ENCODE measurements around the gene OR6M1. TPM values are rescaled to one million over a fixed set of nuclear protein-coding genes. Genes with fewer than 3 reads are reported as not detected.

OR6M1 gene
- total and polyA plus RNA-seq, 2 of the 4 experiments (the other 2 are of a cell fraction): not detected

DNA sequence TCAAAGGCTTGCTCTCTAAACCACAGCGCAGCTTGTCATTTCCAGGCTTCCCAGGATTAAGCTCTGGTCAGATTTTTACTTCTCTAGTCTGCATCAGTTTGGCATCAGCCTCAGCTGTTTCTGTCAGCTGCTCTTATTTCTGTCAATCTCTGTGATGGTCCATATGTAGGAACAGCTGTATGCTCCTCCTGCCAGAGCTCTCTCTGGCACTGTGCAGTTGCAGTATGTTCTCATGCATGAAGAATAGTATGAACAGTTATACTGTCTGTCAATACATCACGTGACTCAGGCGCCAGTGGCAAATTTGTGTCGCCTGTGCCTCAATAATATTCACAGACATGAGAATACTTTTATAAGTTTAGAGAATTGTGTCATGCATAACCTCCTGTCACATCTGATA lies 6.7 kb downstream of the OR6M1 start:
- no peak overlapping the region for H4K8ac ChIP-seq (ENCODE audit: low read depth in 2 of 2, low read length in 2 of 2)
- H3K18ac ChIP-seq (ENCODE audit: low read depth, low read length): no peak overlapping the region
- TF ChIP-seq NFE2L2 (IDR thresholded peaks at IDR 0.05; ENCODE audit: low read depth, low read length) (no peak), CEBPB (IDR thresholded peaks at IDR 0.05; ENCODE audit: low read depth, low read length) (no peak), MAFK (IDR thresholded peaks at IDR 0.05; ENCODE audit: low read depth, low read length) (no peak), RFX5 (IDR thresholded peaks at IDR 0.05; ENCODE audit: low read depth, low read length) (no peak), CHD1 (IDR thresholded peaks at IDR 0.05; ENCODE audit: low read depth, low read length) (no peak), RAD21 (IDR thresholded peaks at IDR 0.05; ENCODE audit: low read length) (no peak), RCOR1 (IDR thresholded peaks at IDR 0.05; ENCODE audit: insufficient replicate concordance, low read length) (no peak), FOS (IDR thresholded peaks at IDR 0.05; ENCODE audit: low read depth, low read length) (no peak), MXI1 (IDR thresholded peaks at IDR 0.05; ENCODE audit: borderline replicate concordance, low read depth, low read length) (no peak), BHLHE40 (IDR thresholded peaks at IDR 0.05; ENCODE audit: low read depth, low read length) (no peak)
- TF ChIP-seq, protein P1, sequence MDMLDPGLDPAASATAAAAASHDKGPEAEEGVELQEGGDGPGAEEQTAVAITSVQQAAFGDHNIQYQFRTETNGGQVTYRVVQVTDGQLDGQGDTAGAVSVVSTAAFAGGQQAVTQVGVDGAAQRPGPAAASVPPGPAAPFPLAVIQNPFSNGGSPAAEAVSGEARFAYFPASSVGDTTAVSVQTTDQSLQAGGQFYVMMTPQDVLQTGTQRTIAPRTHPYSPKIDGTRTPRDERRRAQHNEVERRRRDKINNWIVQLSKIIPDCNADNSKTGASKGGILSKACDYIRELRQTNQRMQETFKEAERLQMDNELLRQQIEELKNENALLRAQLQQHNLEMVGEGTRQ (IDR thresholded peaks at IDR 0.05; ENCODE audit: low read depth, low read length): no peak
- TF ChIP-seq, protein P2, sequence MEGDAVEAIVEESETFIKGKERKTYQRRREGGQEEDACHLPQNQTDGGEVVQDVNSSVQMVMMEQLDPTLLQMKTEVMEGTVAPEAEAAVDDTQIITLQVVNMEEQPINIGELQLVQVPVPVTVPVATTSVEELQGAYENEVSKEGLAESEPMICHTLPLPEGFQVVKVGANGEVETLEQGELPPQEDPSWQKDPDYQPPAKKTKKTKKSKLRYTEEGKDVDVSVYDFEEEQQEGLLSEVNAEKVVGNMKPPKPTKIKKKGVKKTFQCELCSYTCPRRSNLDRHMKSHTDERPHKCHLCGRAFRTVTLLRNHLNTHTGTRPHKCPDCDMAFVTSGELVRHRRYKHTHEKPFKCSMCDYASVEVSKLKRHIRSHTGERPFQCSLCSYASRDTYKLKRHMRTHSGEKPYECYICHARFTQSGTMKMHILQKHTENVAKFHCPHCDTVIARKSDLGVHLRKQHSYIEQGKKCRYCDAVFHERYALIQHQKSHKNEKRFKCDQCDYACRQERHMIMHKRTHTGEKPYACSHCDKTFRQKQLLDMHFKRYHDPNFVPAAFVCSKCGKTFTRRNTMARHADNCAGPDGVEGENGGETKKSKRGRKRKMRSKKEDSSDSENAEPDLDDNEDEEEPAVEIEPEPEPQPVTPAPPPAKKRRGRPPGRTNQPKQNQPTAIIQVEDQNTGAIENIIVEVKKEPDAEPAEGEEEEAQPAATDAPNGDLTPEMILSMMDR (conservative IDR thresholded peaks at IDR 0.05; ENCODE audit: low read depth, low read length): no peak
- TF ChIP-seq, protein P3, sequence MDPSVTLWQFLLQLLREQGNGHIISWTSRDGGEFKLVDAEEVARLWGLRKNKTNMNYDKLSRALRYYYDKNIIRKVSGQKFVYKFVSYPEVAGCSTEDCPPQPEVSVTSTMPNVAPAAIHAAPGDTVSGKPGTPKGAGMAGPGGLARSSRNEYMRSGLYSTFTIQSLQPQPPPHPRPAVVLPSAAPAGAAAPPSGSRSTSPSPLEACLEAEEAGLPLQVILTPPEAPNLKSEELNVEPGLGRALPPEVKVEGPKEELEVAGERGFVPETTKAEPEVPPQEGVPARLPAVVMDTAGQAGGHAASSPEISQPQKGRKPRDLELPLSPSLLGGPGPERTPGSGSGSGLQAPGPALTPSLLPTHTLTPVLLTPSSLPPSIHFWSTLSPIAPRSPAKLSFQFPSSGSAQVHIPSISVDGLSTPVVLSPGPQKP (IDR thresholded peaks at IDR 0.05; ENCODE audit: borderline replicate concordance, low read depth, low read length): no peak
- no peak overlapping the region for H2AFZ ChIP-seq (replicated peaks; ENCODE audit: low read length, poor library complexity)
- H3K36me3 ChIP-seq (ENCODE audit: control insufficient read depth, insufficient read depth, low read length): no peaks in the 10 kb centered on the region
- H3K9ac ChIP-seq (ENCODE audit: low read depth, low read length): no peak overlapping the region
- no peak for DNase-seq
- H2AK5ac ChIP-seq (ENCODE audit: low read depth, low read length): no peak overlapping the region
- H3K9me1 ChIP-seq (ENCODE audit: insufficient read depth, low read length): no peaks in the 10 kb centered on the region
- H3K9me3 ChIP-seq (ENCODE audit: control insufficient read depth, insufficient read depth, low read length): no peaks in the 10 kb centered on the region
- H3K14ac ChIP-seq (replicated peaks; ENCODE audit: low read depth, low read length): no peak overlapping the region
- H3K4me3 ChIP-seq (ENCODE audit: insufficient read depth, low read depth, low read length): no peak overlapping the region
- no peak overlapping the region for H2BK15ac ChIP-seq (ENCODE audit: low read depth, low read length)
- H3K27ac ChIP-seq (ENCODE audit: insufficient read depth, low read length): no peak overlapping the region
- H3K56ac ChIP-seq (ENCODE audit: extremely low read depth, insufficient read depth, low read length): no peak overlapping the region
- no peak overlapping the region for H3K4me2 ChIP-seq (ENCODE audit: low read depth, low read length)
- ChIA-PET CTCF (no interaction called here), POLR2A (ENCODE audit: unreplicated experiment) (no interaction called here)
- no peaks in the 10 kb centered on the region for H3K27me3 ChIP-seq (ENCODE audit: control insufficient read depth, insufficient read depth, low read length)
- intact Hi-C loops (cut with micrococcal nuclease) (no loop called here), dilution Hi-C loops (cut with HindIII; ENCODE audit: low sequenced_read_pairs, unreplicated experiment) (no loop called here), in situ Hi-C loops (cut with MboI; ENCODE audit: low sequenced_read_pairs) (no loop called here)
- no CpG with 5 or more reads among the region's 4 CpGs for WGBS, 2 experiments (ENCODE audit: extremely low coverage in 2 of 2, insufficient read length in 1 of 2)
- no peaks in the 10 kb centered on the region for H4K20me1 ChIP-seq (ENCODE audit: insufficient read depth, low read length)
- no peak for ATAC-seq (ENCODE audit: low read depth)
- H2BK120ac ChIP-seq (ENCODE audit: low read depth, low read length): no peak overlapping the region
- no peak overlapping the region for H3K4ac ChIP-seq (ENCODE audit: low read depth, low read length)
- no peaks in the 10 kb centered on the region for H3K4me1 ChIP-seq (ENCODE audit: control insufficient read depth, insufficient read depth, low read length)
- no peak overlapping the region for H2AK9ac ChIP-seq (replicated peaks; ENCODE audit: low read depth, low read length, poor library complexity)
- no peak overlapping the region for H4K91ac ChIP-seq (ENCODE audit: insufficient read depth, low read depth, low read length)
- H3K79me1 ChIP-seq (ENCODE audit: low read depth in 1 of 2, low read length in 2 of 2): no peaks in the 10 kb centered on the region
- no peak overlapping the region for H3K23ac ChIP-seq (ENCODE audit: low read depth, low read length)
- no peak overlapping the region for H2BK5ac ChIP-seq (ENCODE audit: low read depth, low read length, poor library complexity, severe bottlenecking)
- H4K5ac ChIP-seq (ENCODE audit: low read depth, low read length): no peak overlapping the region
- no peak overlapping the region for H2BK20ac ChIP-seq (ENCODE audit: low read depth, low read length)
- BruUV-seq (replicated peaks): no TSS peak
